GM21717 (cell line): ENCODE measurements around the gene XRCC1.
A peak's percentile ranks its signal among the peaks of the same experiment; 100 is the strongest.

Source experiments
- ATAC-seq: cut with Tn5 transposase; IDR thresholded peaks from one replicate; pipeline ENCODE4 v1.9.1; 2021; ENCODE audit warnings: mild to moderate bottlenecking, moderate library complexity; ENCODE audit not compliant: unreplicated experiment

The XRCC1 gene, protein sequence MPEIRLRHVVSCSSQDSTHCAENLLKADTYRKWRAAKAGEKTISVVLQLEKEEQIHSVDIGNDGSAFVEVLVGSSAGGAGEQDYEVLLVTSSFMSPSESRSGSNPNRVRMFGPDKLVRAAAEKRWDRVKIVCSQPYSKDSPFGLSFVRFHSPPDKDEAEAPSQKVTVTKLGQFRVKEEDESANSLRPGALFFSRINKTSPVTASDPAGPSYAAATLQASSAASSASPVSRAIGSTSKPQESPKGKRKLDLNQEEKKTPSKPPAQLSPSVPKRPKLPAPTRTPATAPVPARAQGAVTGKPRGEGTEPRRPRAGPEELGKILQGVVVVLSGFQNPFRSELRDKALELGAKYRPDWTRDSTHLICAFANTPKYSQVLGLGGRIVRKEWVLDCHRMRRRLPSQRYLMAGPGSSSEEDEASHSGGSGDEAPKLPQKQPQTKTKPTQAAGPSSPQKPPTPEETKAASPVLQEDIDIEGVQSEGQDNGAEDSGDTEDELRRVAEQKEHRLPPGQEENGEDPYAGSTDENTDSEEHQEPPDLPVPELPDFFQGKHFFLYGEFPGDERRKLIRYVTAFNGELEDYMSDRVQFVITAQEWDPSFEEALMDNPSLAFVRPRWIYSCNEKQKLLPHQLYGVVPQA

DNA sequence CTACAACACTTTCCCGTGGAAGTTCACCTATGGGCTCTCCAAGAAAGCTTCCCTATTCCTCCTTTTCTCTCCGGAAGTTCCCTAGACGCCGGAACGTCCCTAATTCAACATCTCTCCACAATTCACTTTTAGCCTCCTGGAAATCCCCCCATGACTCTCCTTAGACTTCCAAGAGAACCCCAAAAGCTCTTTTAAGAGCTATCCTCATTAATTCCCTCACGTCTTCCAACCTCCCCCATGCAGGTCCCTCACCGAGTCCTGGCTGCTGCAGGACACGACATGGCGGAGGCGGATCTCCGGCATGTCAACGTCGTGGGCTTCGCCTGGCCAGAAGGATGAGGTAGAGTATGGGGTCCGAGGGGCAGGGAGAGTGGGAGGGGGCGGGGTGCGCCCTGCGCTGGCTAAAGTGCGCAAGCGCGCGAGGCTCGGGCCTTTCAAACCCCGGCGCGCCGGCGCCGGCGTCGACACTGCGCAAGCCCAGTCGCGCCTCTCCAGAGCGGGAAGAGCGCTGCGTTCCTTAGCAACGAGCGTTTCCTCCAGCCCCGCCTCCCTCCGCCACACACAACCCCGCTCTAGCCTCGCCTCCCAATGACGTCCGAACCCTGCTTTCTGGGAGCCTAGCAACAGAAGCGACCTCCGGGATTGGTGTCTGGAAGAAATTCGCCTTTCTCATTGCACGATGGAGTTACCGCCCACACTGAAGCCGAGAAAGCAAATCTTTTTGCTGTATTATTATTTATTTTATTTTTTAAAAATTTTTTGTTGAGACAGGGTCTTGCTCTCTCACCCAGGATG lies at the start of gene XRCC1, which contains the start of gene PINLYP:
XRCC1 (minus strand) TSS at position 372 of the 795 bp plus-strand sequence; CDS start at position 303, 69 bp downstream.
PINLYP (plus strand) TSS at position 646 of the 795 bp plus-strand sequence. CDS start 1,391 bp downstream, outside the sequence.
- ATAC-seq: peak; percentile 90

DNA sequence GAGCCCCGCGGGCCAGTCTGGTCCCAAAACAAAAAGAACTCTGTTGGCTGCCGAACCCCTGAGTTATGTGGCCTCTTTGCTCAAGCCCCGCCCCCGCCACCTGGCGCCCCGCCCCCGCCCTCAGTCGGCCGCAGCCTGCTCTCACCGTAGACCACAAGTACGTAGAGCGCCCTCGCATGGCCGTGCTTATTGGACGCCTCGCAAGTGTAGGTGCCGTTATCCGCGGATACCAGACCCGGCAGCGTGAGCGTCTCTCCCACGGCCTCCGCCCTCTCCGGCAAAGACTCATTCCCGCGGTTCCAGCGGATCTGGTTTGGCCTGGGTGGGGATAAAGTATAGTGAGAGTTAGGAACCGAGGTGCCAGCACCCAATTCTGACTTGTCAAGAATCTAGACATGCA lies 49.6 kb upstream of the XRCC1 start:
- ATAC-seq: no peak

DNA sequence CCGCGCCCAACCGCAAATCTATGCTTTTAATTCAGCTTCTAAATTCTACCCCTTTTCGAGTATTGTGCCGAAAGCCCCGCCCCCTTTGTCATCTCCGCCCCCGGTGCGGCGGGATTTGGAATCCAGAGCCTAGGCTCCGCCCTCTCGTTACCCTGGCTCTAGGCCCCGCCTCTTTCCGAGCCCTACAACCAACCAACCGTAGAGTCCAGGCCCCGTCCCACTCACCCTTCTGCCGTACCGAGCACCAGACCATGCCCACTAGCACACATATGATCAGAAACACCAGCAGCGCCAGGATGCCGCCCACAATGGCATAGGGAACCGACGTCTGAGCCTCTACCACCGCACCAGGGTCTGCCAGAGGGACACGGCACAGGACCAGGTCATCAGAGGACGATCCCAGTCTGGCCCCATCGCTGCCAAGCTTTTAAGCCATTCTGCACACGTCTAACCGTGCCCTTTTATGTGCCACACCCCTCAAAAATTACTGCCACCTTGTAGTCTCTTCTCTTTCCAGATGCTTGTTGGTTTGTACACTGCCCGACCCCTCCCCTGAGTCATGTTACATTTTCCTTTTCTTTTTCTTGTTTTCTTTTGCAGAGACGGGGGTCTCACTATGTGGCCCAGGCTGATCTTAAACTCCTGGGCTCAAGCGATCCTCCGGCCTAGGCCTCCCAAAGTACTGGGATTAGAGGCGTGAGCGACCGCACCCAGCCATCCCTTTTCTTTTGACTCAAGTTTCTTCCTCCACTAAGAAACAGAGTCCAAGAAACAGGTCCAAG lies 48.8 kb upstream of the XRCC1 start:
- ATAC-seq: no peak

DNA sequence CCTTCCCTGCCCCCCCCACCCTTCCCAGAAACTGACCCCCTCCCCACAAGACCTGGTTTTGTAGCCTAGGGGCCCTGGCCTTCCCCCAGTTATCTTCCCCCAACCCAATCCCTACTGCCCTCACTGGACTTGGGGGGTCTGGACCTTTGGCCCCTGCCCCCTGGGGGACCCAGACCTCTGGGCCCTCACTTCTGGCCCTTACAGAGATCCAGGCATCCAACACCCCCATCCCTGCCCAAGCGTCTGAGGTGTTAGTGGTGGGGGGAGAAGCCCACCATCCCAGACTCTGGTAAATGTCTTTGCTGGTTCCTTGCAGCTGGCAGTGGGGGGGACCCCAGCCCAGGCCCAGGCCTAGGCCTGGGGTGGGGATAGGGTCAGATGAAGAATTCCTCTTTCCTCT lies 47.6 kb upstream of the XRCC1 start:
- ATAC-seq: no peak

DNA sequence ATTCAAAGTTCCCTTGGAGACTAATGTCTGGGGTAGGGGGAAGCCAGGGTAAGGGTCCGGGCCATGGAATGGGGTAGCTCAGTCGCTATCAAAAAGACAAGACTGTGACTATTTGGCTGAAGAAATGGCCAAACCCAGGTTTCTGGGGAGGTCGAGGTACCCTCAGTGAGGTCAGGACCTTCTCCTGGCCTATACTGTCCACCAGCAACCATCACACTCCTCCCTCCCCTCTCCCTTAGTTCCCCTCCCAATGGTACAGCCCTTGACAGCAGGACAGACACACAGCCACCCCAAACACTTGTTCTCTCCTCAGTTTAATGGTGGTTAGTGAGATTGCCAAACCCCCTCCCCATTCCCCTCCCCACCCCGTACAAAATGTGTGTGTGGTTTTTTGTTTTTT lies 46.7 kb upstream of the XRCC1 start:
- ATAC-seq: no peak

DNA sequence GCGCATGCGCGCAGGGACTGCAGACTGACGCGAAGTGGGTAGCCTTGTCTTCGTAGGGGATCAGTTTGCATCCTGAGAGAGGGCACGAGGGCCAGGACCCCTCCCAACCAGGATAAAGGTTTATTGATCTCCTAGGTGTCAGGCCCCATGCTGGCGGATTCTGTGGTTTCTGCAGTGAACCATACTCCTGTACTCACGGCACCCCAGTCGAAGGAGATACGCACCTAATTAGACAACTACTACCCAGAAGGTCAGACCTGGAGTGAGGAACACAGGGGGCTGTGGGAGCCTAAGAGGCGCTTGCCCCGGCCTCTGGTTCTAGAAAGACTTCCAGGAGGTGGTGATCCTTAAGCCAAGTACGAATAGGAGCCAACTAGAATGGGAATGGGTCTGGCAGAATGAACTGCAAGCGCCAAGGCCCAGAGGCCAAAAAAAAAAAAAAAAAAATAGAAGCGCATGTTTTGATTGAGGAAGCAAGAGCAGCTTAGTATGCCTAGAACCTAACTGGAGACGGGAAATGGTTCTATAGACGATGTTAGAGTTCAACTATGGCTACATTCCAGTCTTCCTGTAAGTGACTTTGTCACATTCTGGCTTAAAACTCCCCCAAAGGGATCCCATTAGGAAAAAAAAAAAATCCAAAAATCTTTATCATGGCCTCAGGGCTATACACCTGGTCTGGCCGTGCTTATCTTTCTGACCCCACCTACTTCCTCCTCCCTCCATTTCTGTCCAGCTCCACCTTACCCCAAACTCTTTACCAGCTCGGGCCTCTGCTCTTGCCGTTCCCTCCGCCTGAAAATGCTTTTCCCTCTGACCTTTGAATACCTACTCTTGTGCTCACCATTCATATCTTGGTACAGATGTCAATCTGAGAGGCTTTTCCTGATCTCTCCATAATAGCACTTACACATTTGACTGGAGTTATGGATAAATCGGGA lies 45.0 kb upstream of the XRCC1 start:
- ATAC-seq: no peak

DNA sequence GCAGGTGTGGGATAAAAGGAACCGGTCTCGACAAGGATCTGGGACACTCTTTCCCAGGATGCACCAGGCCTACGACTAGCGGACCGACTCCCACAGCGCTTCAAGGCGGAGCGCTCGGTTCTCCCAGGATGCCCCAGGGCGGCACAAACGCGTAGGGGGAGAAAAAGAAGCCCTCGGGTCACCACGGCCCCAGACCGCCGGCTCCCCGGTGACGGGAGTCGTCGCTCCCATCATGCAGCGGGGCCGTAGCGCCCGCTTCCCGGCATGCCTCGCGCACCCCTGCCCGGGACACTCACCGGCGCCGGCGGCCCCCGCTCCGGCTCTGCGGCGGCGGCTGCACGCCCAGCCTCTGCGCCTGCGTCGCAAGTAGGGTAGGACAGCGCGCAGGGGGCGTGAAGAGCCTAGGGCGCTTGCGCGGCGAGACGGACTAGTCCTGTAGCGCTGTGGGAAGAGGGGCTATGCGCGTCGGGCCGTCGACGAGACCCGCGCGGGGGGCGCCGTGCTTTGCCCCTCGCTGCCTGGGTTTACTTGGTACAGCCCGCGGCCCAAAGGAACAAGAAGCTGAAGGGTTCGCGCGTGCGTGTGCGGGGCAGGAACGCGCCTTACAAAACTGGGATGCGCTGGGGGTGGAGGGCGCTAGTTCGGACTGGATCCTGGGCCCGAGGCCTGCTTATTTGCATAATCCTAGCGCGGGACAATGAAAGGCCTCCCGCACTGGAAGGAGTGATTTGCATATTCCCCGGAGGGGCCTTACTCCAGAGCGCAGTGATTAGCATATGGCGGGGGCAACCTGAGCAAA lies 44.1 kb upstream of the XRCC1 start, which contains the start of gene ZNF428:
ZNF428 (minus strand) TSS at position 368 of the 799 bp plus-strand sequence. CDS start 5,325 bp downstream, outside the sequence.
- peak; percentile 63 for ATAC-seq

DNA sequence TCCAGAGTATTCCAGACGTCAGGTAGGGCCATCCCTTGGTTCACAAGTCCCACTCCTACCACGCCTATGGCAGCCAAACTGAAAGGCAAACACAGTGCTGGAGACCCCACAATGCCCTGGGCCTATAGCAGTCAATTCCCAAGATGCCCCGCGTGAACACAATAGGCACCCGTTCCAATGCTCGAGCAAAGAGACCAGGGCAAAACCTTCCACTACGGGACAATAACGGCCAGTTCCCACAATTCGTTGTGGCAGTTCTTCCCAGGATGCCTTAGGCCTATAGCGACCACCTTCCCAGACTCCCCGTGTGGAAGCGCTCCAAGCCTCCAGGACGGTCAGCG lies 43.6 kb upstream of the XRCC1 start:
- ATAC-seq: peak; percentile 21

DNA sequence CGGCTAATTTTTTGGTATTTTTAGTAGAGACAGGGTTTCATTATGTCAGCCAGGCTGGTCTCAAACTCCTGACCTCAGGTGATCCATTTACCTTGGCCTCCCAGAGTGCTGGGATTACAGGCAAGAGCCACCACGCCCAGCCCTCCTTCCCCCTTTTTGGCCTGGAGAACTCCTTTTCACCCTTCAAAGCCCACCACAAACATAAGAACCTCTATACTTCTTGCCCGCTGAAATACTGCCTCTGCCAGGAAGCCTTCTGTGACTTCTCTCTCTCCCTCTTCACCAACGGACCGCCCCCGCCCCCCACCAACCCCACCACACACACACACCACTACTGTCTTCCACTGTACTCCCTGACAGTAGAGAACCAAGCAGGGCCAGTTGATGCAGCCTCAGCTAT lies 41.6 kb upstream of the XRCC1 start:
- no peak for ATAC-seq

DNA sequence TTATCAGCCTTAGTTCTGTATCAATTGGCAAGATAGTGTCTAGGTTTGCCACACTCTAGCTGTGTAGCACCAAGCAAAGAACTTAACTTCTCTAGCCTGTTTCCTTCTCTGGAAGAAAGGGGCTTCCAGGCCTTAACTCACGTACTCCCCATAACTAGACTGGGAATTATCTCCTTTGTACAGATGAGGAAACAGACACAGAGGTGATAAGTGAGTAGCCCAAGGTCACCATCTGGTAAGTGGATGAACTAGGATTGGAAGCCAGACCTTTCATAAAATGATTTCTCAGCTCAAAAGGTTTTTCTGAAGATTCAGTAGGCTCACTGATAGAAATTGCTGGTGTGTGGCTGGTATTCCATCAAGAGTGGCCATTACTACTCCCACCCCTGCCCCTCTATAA lies 41.0 kb upstream of the XRCC1 start:
- no peak for ATAC-seq

DNA sequence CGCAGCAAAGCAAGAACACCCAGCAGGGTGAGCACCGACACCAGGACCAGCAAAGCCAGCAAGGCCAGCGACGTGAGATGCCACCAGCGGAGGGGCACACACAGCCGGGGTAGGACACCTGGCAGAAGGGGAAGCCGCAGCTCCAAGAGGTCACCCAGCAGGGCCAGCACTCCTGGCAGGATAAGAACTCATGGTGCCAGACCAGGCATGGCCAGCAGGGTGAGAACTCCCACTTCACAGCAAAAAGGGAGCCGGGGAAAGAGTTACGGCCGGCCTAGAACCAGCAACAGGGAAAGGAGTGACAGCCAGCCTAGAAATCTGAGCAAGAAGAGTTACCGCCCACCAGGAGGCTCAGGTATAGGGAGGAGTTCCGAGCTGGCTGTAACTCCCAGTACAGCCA lies 37.0 kb upstream of the XRCC1 start:
- no peak for ATAC-seq

DNA sequence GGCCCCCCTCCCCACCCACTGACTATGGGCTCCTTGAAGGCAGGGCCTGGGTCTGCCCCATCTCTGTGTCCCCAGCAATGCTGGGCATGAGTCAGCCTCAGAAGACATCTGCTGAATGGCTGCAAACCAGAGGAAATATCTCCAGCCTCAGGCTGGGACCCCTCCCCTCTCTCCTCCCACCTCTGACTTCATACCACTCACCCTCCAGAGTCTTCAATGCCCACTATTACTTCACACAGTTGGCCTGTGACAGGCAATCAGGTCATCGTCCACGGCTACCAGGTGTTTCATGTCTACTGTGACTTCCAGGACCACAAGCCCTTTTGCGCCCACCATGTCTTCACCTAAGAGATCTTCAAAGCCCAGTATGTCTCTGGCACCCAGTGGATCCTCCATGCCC lies 36.5 kb upstream of the XRCC1 start, which contains the start of gene SRRM5:
SRRM5 (plus strand) TSS at position 301 of the 400 bp plus-strand sequence; CDS start at position 335, 34 bp downstream.
- no peak for ATAC-seq

DNA sequence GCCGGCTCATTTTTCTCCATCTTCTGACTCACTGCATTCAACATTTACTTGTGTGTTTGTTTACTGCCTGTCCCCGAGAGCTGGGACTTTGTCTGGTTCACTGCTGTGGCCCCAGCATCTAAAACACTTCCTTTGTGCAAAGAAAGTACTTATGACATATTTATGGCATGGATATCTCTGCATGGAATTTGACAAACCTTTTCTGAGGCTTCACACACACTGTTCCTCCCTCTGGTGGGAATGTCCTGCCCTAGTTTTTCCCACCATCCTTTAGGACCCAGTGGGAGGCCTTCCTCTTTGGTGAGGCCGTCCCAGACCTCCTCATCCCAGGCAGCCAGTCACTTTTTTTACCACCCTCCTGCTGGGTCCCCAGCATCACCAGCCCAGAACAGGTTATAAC lies 35.2 kb upstream of the XRCC1 start:
- no peak for ATAC-seq

DNA sequence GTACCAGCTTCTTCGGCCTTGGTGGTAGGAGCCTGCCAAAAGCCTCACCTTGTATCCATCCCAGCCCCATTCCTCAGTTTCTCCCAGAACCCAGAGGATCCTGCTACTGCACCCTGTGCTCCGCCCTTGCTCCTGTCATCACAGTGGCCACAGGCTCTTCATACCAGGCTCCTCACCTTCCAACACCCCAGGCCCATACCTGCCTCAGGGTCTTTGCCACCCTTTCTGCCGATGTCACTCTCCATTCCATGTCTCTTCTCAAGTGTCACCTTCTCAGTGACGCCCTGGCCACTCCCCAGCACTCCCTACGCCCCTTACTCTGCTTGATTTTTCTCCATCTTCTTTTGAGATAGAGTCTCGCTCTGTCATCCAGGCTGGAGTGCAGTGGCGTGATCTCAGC lies 34.5 kb upstream of the XRCC1 start:
- no peak for ATAC-seq

DNA sequence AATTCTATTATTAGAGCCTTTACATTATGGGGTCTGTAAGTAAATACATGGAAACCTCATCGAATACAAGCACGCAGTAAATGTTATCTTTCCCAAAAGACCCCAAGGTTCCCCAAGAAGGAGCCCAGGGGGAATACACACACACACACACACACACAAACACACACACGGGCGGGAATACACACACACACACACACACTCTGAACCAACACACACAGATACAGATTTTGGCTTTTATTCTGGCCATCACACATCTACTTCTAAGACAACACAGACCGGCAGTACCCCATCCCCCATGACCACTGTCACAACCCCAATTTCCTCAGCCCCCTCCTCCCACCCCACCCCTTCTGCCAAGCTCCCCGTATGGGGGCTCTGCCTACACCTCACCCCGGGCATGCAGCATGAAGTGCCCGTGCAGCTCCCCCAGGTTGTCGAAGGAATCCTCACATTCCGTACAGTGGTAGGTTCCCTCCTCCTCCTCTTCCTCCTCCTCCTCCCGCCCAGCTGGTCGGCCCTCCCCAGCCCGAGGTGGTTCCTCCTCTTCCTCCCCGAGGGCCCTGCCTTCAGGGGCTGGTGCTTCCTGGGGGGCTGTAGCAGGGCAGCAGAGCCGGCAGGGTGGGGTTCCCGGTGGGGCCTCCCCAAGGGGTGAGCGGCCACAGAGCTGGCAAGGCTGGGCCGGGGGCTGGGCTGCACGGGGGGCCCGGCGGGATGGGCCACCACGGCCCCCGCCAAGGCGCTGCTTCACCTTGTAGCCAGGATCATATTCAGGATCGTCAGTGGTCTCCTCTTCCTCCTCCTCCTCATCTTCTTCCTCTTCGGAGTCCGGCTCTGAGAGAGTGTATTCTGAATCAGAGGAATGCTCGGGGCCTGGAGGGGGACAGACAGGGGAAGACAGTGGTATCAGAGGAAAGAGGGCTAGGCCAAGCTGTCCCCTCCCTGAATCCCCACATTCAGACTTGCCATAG lies 32.2 kb upstream of the XRCC1 start:
- no peak for ATAC-seq

DNA sequence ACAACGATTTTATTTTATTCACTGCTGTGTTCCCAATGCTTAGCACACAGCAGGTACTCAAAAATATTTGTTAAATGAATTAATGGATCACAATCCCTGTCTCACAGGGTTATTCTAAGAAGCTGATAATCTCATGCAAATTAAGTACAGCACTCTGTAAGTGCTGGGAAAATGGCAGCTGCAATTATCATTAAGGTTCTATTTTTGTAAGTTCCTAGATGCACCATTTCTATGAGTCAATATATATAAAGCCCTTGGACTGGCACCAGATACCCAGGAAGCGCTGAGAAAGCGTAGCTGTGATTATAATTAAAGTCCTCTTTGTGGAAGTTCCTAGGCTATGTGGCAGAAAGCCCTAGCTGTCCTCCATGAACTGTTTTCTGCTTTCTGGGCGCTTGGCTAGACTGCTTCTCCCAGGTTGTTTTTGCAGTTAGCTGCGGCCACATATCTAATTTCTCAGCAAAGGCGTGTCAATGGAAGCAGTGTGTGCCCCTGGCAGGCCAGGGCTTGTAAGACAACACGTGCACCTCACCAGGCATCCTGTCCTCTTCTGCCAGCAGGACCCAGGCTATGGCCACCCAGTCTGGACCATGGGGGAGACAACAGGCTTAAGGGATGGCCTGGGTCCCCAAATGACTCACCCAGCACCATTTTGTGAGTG lies 31.4 kb upstream of the XRCC1 start:
- ATAC-seq: no peak
